BE2C (cell line): ENCODE measurements around the gene PSEN2.

Source experiments
- DNase-seq: peaks from one replicate; pipeline ENCODE4 v3.0.0-alpha.2; 2020
- H3K27me3 ChIP-seq: fragments of 250-450 bp; sonication (Bioruptor Pico); 2 replicates; pipeline ENCODE4 v1.5.1; 2020; ENCODE audit warnings: mild to moderate bottlenecking
- H3K36me3 ChIP-seq: fragments of 250-450 bp; sonication (Bioruptor Pico); 2 replicates; pipeline ENCODE4 v1.5.1; 2020; ENCODE audit warnings: mild to moderate bottlenecking
- H3K4me1 ChIP-seq: fragments of 250-450 bp; sonication (Bioruptor Pico); 2 replicates; pipeline ENCODE4 v1.5.1; 2020
- H3K4me3 ChIP-seq: 2 replicates; pipeline ENCODE4 v1.5.1; 2011; ENCODE audit warnings: low read depth, low read length
- H3K9me3 ChIP-seq: fragments of 250-450 bp; sonication (Bioruptor Pico); 2 replicates; pipeline ENCODE4 v1.5.1; 2020
- TF ChIP-seq, protein P1 (sequence below): IDR thresholded peaks from 2 replicates; pipeline ENCODE4 v1.5.1; 2012; ENCODE audit warnings: mild to moderate bottlenecking, low read depth, low read length

Gene PSEN2

GRCh38 chr1:226887006-226887405 lies 16.6 kb downstream of the PSEN2 start:
- Histone ChIP-seq H3K4me1 (no peaks in the 10 kb centered on the region), H3K9me3 (no peaks in the 10 kb centered on the region), H3K36me3 (no peaks in the 10 kb centered on the region; the same call in 1 of the 2 replicates), H3K4me3 (no peak overlapping the region), H3K27me3 (no peaks in the 10 kb centered on the region)
- TF ChIP-seq, protein P1, sequence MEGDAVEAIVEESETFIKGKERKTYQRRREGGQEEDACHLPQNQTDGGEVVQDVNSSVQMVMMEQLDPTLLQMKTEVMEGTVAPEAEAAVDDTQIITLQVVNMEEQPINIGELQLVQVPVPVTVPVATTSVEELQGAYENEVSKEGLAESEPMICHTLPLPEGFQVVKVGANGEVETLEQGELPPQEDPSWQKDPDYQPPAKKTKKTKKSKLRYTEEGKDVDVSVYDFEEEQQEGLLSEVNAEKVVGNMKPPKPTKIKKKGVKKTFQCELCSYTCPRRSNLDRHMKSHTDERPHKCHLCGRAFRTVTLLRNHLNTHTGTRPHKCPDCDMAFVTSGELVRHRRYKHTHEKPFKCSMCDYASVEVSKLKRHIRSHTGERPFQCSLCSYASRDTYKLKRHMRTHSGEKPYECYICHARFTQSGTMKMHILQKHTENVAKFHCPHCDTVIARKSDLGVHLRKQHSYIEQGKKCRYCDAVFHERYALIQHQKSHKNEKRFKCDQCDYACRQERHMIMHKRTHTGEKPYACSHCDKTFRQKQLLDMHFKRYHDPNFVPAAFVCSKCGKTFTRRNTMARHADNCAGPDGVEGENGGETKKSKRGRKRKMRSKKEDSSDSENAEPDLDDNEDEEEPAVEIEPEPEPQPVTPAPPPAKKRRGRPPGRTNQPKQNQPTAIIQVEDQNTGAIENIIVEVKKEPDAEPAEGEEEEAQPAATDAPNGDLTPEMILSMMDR = no peak
- DNase-seq = no peak

DNA sequence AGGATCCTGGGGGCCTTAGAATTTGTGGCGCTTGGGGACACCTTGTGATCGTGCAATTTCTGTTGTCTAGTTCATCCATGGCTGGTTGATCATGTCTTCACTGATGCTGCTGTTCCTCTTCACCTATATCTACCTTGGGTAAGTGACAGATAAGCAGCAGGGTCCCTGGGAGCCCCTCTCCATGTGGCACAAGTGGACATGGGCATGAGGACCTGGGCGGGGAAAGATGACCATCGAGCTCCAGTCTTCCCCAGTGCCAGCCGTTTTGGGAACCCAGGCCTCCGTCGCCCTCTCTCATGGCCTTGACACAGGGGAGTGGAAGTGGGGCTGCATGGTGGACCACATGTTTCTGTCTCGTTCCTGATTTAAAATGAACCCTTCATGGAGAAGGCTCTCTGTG lies 17.6 kb downstream of the PSEN2 start:
- TF ChIP-seq, protein P1 = no peak
- DNase-seq = no peak
- Histone ChIP-seq H3K4me3 (no peak overlapping the region), H3K4me1 (no peaks in the 10 kb centered on the region), H3K27me3 (no peaks in the 10 kb centered on the region), H3K9me3 (no peaks in the 10 kb centered on the region), H3K36me3 (no peaks in the 10 kb centered on the region; the same call in 1 of the 2 replicates)

DNA sequence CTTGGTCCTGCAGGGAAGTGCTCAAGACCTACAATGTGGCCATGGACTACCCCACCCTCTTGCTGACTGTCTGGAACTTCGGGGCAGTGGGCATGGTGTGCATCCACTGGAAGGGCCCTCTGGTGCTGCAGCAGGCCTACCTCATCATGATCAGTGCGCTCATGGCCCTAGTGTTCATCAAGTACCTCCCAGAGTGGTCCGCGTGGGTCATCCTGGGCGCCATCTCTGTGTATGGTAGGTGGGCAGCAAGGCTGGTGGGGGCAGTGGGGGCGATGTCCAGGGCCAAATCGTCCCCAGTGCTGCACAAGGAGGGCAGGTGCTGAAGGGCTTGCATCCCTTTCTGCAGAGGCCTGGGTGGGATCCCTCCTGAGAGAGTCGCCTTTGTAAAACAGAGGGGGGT lies 18.4 kb downstream of the PSEN2 start:
- DNase-seq = no peak
- H3K27me3 ChIP-seq = no peaks in the 10 kb centered on the region
- no peaks in the 10 kb centered on the region for H3K4me1 ChIP-seq
- H3K36me3 ChIP-seq = no peaks in the 10 kb centered on the region; the same call in 1 of the 2 replicates
- TF ChIP-seq, protein P1 = no peak
- H3K4me3 ChIP-seq = no peak overlapping the region
- no peaks in the 10 kb centered on the region for H3K9me3 ChIP-seq

- no peak for DNase-seq
These were observed 19.4 kb downstream of the PSEN2 start for GRCh38 chr1:226889616-226890330.

GRCh38 chr1:226890331-226891108 lies 20.1 kb downstream of the PSEN2 start:
- Histone ChIP-seq H3K36me3 (no peaks in the 10 kb centered on the region), H3K4me1 (no peaks in the 10 kb centered on the region), H3K4me3 (no peak overlapping the region), H3K27me3 (no peaks in the 10 kb centered on the region), H3K9me3 (no peaks in the 10 kb centered on the region)
- TF ChIP-seq, protein P1 = no peak
- DNase-seq = no peak

More at GRCh38 chr1:226889616-226890330, 19.4 kb downstream of the PSEN2 start:
- H3K9me3 ChIP-seq = no peaks in the 10 kb centered on the region
- H3K36me3 ChIP-seq = no peaks in the 10 kb centered on the region
- no peaks in the 10 kb centered on the region for H3K4me1 ChIP-seq
- TF ChIP-seq, protein P1 = no peak
- no peak overlapping the region for H3K4me3 ChIP-seq
- H3K27me3 ChIP-seq = no peaks in the 10 kb centered on the region

DNA sequence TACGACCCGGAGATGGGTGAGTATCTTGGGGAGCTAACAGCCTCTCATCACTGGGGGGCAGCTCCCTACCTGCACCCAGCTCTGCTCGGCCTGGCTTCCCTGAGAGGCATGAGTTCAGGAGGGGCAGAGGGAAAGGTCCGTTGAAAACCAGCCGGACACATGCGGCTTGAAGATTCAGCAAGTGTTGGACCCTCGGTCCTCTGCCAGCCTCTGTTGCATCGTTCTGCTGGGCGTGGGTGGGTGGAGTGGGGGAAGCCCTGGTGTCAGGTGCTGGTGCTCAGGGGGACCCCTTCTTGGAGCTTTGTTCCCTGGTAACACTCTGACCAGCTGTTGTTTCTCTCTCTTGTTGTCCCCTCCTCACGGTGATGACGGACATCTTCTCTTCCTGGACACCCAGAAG lies 20.9 kb downstream of the PSEN2 start:
- H3K9me3 ChIP-seq = no peaks in the 10 kb centered on the region
- H3K27me3 ChIP-seq = no peaks in the 10 kb centered on the region
- TF ChIP-seq, protein P1 = no peak
- H3K4me1 ChIP-seq = no peaks in the 10 kb centered on the region
- no peak for DNase-seq
- no peak overlapping the region for H3K4me3 ChIP-seq
- no peaks in the 10 kb centered on the region for H3K36me3 ChIP-seq
